Measurements from ENCODE around the gene CIT. TPM values are rescaled to one million over a fixed set of nuclear protein-coding genes. Genes with fewer than 3 reads are reported as not detected.
A peak's percentile ranks its signal among the peaks of the same experiment; 100 is the strongest.
"Not testable (repeated sequence)": the region's sequence is repeated elsewhere in the genome, so short reads cannot be mapped to it uniquely, and the experiment has no call there.

CIT gene
- total RNA-seq, 1 donor from 2014 or later, result 18.0 TPM

DNA sequence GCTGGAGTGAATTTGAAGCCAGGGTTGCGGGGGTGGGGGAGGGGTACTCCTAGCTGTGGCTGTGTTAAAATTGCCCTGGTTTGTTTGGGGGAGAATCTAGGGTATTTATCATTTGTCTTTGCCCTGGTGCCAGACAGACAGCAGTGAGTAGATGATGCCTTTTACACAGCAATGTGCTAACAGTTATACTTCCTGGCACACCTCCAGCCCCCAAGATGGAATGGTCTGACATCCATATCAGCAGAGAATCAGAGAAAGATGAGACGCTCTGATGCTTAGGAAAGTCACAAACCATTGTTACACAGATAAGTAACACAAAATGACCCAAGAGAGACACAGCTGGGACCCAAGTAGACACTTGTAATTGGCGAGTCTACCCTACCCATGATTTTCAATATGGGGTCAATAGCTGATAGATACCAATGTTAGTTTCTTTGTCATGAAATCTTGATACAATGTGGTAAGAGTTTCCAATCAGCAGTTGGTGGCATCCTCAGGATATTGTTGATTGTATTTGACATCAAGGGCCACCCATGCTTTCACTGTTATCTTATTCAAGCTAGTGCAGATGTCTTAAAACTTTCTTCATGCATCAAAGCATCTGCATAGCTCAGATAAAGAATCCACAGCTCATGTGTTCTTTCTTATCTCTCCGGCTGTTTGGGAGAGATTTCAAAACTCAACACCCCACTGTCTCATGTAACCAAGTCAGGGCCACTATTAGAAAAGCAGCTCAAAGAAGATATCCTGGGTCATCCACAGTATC, 211.8 kb downstream of the CIT start:
- no peak for ATAC-seq
- H3K4me1 ChIP-seq, result peaks cover 31% of the 10 kb centered on the region

DNA sequence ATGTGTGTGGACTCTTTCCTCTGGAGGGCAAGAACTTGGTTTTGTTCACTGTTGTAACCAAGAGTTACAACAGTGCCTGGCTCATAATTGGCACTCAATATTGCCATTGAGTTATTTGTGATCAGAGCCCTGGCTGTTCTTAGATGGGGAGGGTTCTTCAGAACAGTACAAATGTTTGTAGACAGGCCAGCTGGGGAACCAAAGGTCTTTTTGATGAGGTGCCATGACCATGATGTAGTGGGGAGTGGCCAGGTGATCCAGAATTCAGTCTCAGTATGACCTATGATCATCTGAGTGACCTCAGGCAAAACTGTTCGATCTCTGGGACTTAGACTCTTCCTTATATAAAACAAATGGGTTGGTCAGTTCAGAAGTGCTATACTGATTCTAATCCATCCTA, 212.5 kb downstream of the CIT start:
- DNase-seq (no peak), ATAC-seq (no peak)
- Histone ChIP-seq H3K27me3 (ENCODE audit: low read depth) (no peaks in the 10 kb centered on the region), H3K4me1 (peaks cover 26% of the 10 kb centered on the region), H3K27ac (no peak overlapping the region), H3K9me3 (no peaks in the 10 kb centered on the region), H3K4me3 (no peak overlapping the region), H3K36me3 (no peaks in the 10 kb centered on the region)
- TF ChIP-seq, protein P1, sequence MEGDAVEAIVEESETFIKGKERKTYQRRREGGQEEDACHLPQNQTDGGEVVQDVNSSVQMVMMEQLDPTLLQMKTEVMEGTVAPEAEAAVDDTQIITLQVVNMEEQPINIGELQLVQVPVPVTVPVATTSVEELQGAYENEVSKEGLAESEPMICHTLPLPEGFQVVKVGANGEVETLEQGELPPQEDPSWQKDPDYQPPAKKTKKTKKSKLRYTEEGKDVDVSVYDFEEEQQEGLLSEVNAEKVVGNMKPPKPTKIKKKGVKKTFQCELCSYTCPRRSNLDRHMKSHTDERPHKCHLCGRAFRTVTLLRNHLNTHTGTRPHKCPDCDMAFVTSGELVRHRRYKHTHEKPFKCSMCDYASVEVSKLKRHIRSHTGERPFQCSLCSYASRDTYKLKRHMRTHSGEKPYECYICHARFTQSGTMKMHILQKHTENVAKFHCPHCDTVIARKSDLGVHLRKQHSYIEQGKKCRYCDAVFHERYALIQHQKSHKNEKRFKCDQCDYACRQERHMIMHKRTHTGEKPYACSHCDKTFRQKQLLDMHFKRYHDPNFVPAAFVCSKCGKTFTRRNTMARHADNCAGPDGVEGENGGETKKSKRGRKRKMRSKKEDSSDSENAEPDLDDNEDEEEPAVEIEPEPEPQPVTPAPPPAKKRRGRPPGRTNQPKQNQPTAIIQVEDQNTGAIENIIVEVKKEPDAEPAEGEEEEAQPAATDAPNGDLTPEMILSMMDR (IDR thresholded peaks at IDR 0.05), result no peak
- intact Hi-C loops (cut with DNase I), result no loop called here

More for the DNA sequence above, 211.8 kb downstream of the CIT start:
- no peaks in the 10 kb centered on the region for H3K36me3 ChIP-seq
- no peak for DNase-seq
- H3K4me3 ChIP-seq, result no peak overlapping the region
- H3K27me3 ChIP-seq (ENCODE audit: low read depth), result no peaks in the 10 kb centered on the region
- no peak overlapping the region for H3K27ac ChIP-seq
- TF ChIP-seq, protein P1 (IDR thresholded peaks at IDR 0.05), result no peak
- H3K9me3 ChIP-seq, result no peaks in the 10 kb centered on the region
- intact Hi-C loops (cut with DNase I), result no loop called here

- DNase-seq (no peak), ATAC-seq (no peak)
- H3K36me3 ChIP-seq, result no peaks in the 10 kb centered on the region
- intact Hi-C loops (cut with DNase I), result no loop called here
- peaks cover 12% of the 10 kb centered on the region for H3K4me1 ChIP-seq
- no peaks in the 10 kb centered on the region for H3K9me3 ChIP-seq
- H3K4me3 ChIP-seq, result no peak overlapping the region
- H3K27ac ChIP-seq, result no peak overlapping the region
- TF ChIP-seq, protein P1 (IDR thresholded peaks at IDR 0.05), result no peak
- H3K27me3 ChIP-seq (ENCODE audit: low read depth), result no peaks in the 10 kb centered on the region
Measured at GRCh38 chr12:119661882-119662281, 215.2 kb downstream of the CIT start.

- Histone ChIP-seq H3K36me3 (no peaks in the 10 kb centered on the region), H3K27me3 (ENCODE audit: low read depth) (no peaks in the 10 kb centered on the region), H3K9me3 (no peaks in the 10 kb centered on the region), H3K4me3 (no peak overlapping the region), H3K27ac (no peak overlapping the region), H3K4me1 (no peaks in the 10 kb centered on the region)
- DNase-seq, result no peak
- intact Hi-C loops (cut with DNase I), result no loop called here
- no peak for ATAC-seq
- TF ChIP-seq, protein P1 (IDR thresholded peaks at IDR 0.05), result no peak
Measured at GRCh38 chr12:119660076-119660475, 217.0 kb downstream of the CIT start.

GRCh38 chr12:119659289-119659897, 217.7 kb downstream of the CIT start:
- TF ChIP-seq, protein P1 (IDR thresholded peaks at IDR 0.05), result peak; percentile 91
- ATAC-seq (peak; percentile 63 to 79), DNase-seq (no peak)
- no peak overlapping the region for H3K4me3 ChIP-seq
- H3K4me1 ChIP-seq, result no peaks in the 10 kb centered on the region
- intact Hi-C loops (cut with DNase I), result no loop called here
- no peaks in the 10 kb centered on the region for H3K36me3 ChIP-seq
- H3K27ac ChIP-seq, result no peak overlapping the region
- H3K27me3 ChIP-seq (ENCODE audit: low read depth), result no peaks in the 10 kb centered on the region
- H3K9me3 ChIP-seq, result no peaks in the 10 kb centered on the region

DNA sequence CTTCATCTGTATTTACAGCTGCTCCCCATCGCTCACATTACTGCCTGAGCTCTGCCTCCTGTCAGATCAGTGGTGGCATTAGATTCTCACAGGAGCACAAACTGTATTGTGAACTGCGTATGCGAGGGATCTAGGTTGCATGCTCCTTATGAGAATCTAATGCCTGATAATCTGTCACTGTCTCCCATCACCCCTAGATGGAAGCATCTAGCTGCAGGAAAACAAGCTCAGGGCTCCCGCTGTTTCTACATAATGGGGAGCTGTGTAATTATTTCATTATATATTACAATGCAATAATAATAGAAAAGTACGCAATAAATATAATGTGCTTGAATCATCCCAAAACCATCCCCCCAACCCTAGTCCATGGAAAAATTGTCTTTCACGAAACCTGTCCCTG, 219.0 kb downstream of the CIT start:
- H3K27me3 ChIP-seq (ENCODE audit: low read depth), result not testable (repeated sequence)

DNA sequence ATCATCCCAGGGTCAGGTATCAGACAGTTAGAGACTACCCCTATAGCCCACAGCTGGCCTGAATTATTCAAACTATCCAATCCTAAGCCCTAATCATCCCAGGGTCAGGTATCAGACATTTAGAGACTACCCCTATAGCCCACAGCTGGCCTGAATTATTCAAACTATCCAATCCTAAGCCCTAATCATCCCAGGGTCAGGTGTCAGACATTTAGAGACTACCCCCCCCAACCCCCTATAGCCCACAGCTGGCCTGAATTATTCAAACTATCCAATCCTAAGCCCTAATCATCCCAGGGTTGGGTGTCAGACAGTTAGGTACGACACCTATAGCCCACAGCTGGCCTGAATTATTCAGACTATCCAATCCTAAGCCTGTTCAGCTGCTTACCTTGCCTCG, 220.1 kb downstream of the CIT start:
- H3K4me1 ChIP-seq; H3K36me3 ChIP-seq; H3K9me3 ChIP-seq; H3K27ac ChIP-seq; intact Hi-C loops (cut with DNase I); H3K27me3 ChIP-seq (ENCODE audit: low read depth); ATAC-seq; DNase-seq; H3K4me3 ChIP-seq: not testable (repeated sequence)

More for the DNA sequence above, 219.0 kb downstream of the CIT start:
- H3K4me1 ChIP-seq; H3K27ac ChIP-seq; H3K4me3 ChIP-seq; intact Hi-C loops (cut with DNase I); H3K9me3 ChIP-seq; H3K36me3 ChIP-seq; DNase-seq; ATAC-seq: not testable (repeated sequence)

Measured in lower lobe of right lung (tissue), 2 donors.